ENCODE measurements around the gene LPCAT2.

Gene LPCAT2

GRCh38 chr16:55487048-55487803 is 21.6 kb upstream of the LPCAT2 start:
- TF ChIP-seq POLR2A (IDR thresholded peaks at IDR 0.05; ENCODE audit: low read depth, low read length), result no peak
- TF ChIP-seq TAF1 (IDR thresholded peaks at IDR 0.05; ENCODE audit: borderline replicate concordance, low read depth, low read length), result no peak
- TF ChIP-seq POLR2AphosphoS5 (IDR thresholded peaks at IDR 0.05; ENCODE audit: low read depth, low read length), result no peak
- FAIRE-seq, result no peak
- no peak for DNase-seq (ENCODE audit: insufficient read length)

DNA sequence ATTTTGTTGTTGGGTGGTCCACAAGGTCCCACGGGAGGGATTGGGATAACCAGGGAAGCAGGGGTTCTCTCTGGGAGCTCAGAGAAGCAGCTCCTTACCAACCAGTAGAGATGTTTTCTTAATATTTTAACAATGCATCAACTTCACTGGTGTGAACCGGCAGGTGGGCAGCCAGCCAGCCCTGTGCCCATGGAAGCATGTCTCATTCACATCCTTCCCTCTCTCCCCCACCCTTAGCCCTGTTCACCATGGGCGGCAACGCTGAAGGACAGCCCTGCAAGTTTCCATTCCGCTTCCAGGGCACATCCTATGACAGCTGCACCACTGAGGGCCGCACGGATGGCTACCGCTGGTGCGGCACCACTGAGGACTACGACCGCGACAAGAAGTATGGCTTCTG is 20.6 kb upstream of the LPCAT2 start:
- no peak for TF ChIP-seq POLR2A (IDR thresholded peaks at IDR 0.05; ENCODE audit: low read depth, low read length)
- TF ChIP-seq TAF1 (IDR thresholded peaks at IDR 0.05; ENCODE audit: borderline replicate concordance, low read depth, low read length), result no peak
- TF ChIP-seq POLR2AphosphoS5 (IDR thresholded peaks at IDR 0.05; ENCODE audit: low read depth, low read length), result no peak
- no peak for FAIRE-seq
- DNase-seq (ENCODE audit: insufficient read length), result no peak

- FAIRE-seq (no peak), DNase-seq (ENCODE audit: insufficient read length) (no peak)
- no peak for TF ChIP-seq POLR2A (IDR thresholded peaks at IDR 0.05; ENCODE audit: low read depth, low read length)
- TF ChIP-seq POLR2AphosphoS5 (IDR thresholded peaks at IDR 0.05; ENCODE audit: low read depth, low read length), result no peak
- TF ChIP-seq TAF1 (IDR thresholded peaks at IDR 0.05; ENCODE audit: borderline replicate concordance, low read depth, low read length), result no peak
Measured at GRCh38 chr16:55489119-55489955, 19.5 kb upstream of the LPCAT2 start.

DNA sequence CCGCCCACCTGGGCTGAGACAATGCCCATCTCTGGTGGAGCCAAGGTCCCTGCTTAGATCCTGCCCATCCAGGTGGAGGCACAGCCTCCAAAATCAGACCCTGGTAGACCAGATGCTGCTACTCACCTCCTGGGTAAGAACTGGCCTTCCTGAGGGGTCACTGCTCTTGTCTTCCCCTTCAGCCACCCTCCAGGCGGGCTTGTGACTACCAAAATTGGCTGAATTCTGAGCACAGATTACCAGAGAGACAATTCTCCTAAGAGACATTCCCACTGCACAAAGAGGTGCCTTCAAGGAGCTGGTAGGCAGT is 19.0 kb upstream of the LPCAT2 start:
- TF ChIP-seq TAF1 (IDR thresholded peaks at IDR 0.05; ENCODE audit: borderline replicate concordance, low read depth, low read length), result no peak
- no peak for TF ChIP-seq POLR2AphosphoS5 (IDR thresholded peaks at IDR 0.05; ENCODE audit: low read depth, low read length)
- no peak for TF ChIP-seq POLR2A (IDR thresholded peaks at IDR 0.05; ENCODE audit: low read depth, low read length)

DNA sequence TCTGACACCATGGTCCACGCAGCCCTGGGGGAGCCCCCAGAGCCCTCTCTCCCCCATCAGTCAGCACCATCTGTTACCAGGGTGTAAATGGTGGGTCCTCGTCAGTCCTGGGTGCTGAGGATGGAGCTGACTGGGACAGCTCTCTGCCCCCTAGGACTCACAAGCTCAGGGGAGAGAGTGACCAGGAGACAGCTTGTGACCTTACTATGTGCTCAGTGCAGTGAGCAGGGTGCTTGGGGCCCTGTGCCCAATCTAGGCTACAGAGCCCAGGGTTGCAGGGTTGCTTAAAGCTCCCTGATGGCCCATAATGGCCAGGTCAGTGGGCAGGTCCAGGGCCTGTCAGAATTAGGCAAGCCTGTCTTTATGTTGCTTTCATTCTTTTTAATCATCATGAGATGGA is 18.6 kb upstream of the LPCAT2 start:
- no peak for TF ChIP-seq POLR2AphosphoS5 (IDR thresholded peaks at IDR 0.05; ENCODE audit: low read depth, low read length)
- no peak for TF ChIP-seq POLR2A (IDR thresholded peaks at IDR 0.05; ENCODE audit: low read depth, low read length)
- no peak for TF ChIP-seq TAF1 (IDR thresholded peaks at IDR 0.05; ENCODE audit: borderline replicate concordance, low read depth, low read length)
- DNase-seq (ENCODE audit: insufficient read length) (no peak), FAIRE-seq (no peak)

More for the DNA sequence above, 19.0 kb upstream of the LPCAT2 start:
- DNase-seq (ENCODE audit: insufficient read length), result no peak
- no peak for FAIRE-seq

- no peak for DNase-seq (ENCODE audit: insufficient read length)
- TF ChIP-seq POLR2A (IDR thresholded peaks at IDR 0.05; ENCODE audit: low read depth, low read length) (no peak), POLR2AphosphoS5 (IDR thresholded peaks at IDR 0.05; ENCODE audit: low read depth, low read length) (no peak), TAF1 (IDR thresholded peaks at IDR 0.05; ENCODE audit: borderline replicate concordance, low read depth, low read length) (no peak)
- FAIRE-seq, result no peak
Measured at GRCh38 chr16:55491691-55492090, 17.2 kb upstream of the LPCAT2 start.

- FAIRE-seq, result no peak
Measured at GRCh38 chr16:55492756-55493380, 16.0 kb upstream of the LPCAT2 start.

DNA sequence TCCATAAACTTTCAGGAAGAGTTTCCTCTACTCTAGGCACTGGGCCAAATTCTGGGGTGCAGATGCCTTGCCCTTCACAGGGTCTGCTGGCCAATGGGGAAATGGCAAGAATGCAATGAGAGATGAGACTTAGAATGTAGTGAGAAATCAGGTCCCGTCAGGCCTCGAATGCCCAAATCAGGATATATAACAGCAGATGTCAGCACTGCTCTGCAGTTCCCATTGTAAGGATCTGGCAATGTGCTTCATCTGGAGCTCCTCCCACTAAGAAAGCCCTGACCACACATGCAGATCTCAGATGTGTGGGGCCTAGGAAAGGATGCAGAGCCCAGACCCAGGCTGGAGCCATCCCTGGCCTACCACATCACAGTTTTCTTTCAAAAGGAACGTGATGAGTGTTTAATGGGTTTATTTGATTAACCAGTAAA is 13.9 kb upstream of the LPCAT2 start:
- no peak for FAIRE-seq

More at GRCh38 chr16:55492756-55493380, 16.0 kb upstream of the LPCAT2 start:
- TF ChIP-seq TAF1 (IDR thresholded peaks at IDR 0.05; ENCODE audit: borderline replicate concordance, low read depth, low read length) (no peak), POLR2A (IDR thresholded peaks at IDR 0.05; ENCODE audit: low read depth, low read length) (no peak), POLR2AphosphoS5 (IDR thresholded peaks at IDR 0.05; ENCODE audit: low read depth, low read length) (no peak)
- DNase-seq (ENCODE audit: insufficient read length), result no peak

GRCh38 chr16:55495616-55496289 is 13.1 kb upstream of the LPCAT2 start:
- no peak for TF ChIP-seq POLR2A (IDR thresholded peaks at IDR 0.05; ENCODE audit: low read depth, low read length)
- DNase-seq (ENCODE audit: insufficient read length), result no peak
- FAIRE-seq, result no peak

More for the DNA sequence above, 13.9 kb upstream of the LPCAT2 start:
- DNase-seq (ENCODE audit: insufficient read length), result no peak
- no peak for TF ChIP-seq POLR2AphosphoS5 (IDR thresholded peaks at IDR 0.05; ENCODE audit: low read depth, low read length)

DNA sequence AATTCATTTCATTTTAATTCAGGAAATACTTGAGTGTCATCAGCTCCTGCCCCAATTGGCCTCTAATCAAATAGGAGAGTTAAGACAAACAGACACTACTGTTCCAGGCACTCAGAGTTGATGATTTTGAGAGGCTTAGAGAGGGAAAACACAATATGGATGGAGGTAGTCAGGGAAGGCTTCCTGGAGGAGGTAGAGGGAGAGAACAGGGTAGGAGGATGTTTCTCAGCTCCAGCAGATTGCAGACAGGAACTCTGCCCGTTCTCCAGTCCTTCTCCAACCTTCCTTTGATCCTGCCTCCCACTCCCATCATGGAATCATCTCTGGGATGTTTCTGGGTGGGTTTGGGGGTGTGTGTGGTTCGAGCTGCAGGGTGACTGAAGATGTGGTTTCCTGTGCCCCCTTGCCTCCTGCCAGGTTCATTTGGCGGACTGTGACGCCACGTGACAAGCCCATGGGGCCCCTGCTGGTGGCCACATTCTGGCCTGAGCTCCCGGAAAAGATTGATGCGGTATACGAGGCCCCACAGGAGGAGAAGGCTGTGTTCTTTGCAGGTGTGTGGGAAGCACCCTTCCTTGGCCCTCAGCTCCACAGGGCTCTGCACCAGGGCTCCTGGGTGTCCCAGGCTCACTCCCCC is 12.2 kb upstream of the LPCAT2 start:
- DNase-seq (ENCODE audit: insufficient read length), result no peak
- FAIRE-seq, result no peak

DNA sequence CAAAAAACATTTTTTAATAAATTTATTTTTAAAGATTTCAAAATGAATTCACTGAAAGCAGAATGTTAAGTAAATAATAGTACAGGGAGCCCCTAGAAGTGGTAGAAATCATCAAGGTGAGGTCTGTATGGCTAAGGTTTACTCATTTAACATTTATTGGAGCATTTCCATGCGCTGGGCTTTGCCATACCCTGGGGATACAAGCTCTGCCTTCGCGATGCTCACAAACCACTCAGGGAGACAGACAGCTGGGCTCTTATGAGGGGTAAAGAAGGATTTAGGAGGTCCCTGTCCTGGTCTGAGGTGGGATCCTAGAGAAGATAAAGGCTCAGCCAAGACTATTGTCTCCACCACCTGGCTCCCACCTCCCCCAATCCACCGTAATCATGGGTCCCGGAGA is 11.3 kb upstream of the LPCAT2 start:
- no peak for DNase-seq (ENCODE audit: insufficient read length)
- TF ChIP-seq POLR2AphosphoS5 (IDR thresholded peaks at IDR 0.05; ENCODE audit: low read depth, low read length) (no peak), POLR2A (IDR thresholded peaks at IDR 0.05; ENCODE audit: low read depth, low read length) (no peak), TAF1 (IDR thresholded peaks at IDR 0.05; ENCODE audit: borderline replicate concordance, low read depth, low read length) (no peak)
- FAIRE-seq, result no peak

More for the DNA sequence above, 12.2 kb upstream of the LPCAT2 start:
- TF ChIP-seq TAF1 (IDR thresholded peaks at IDR 0.05; ENCODE audit: borderline replicate concordance, low read depth, low read length), result no peak
- no peak for TF ChIP-seq POLR2A (IDR thresholded peaks at IDR 0.05; ENCODE audit: low read depth, low read length)
- no peak for TF ChIP-seq POLR2AphosphoS5 (IDR thresholded peaks at IDR 0.05; ENCODE audit: low read depth, low read length)

Measured in GM12892 (cell line).